H9 (cell line): Measurements from ENCODE around the gene ITPR2. TPM values are rescaled to one million over a fixed set of nuclear protein-coding genes. Genes with fewer than 3 reads are reported as not detected.

Experiments used
- DNase-seq: peaks from one replicate; pipeline ENCODE4 v3.0.0-alpha.2; 2017
- H2AFZ ChIP-seq: one replicate; pipeline ENCODE4 v1.6.1; 2013; ENCODE audit warnings: mild to moderate bottlenecking, low read length, control low read depth, moderate library complexity
- H2AK5ac ChIP-seq: 2 replicates; pipeline ENCODE4 v1.6.1; 2013; ENCODE audit warnings: low read length, control low read depth, mixed read lengths; ENCODE audit not compliant: insufficient read length
- H2BK120ac ChIP-seq: one replicate; pipeline ENCODE4 v1.6.1; 2013; ENCODE audit warnings: low read depth, mild to moderate bottlenecking, low read length, control low read depth, inconsistent platforms; ENCODE audit not compliant: poor library complexity, severe bottlenecking
- H2BK12ac ChIP-seq: 2 replicates; pipeline ENCODE4 v1.6.1; 2013; ENCODE audit warnings: low read length, control low read depth, mixed read lengths, low read depth; ENCODE audit not compliant: insufficient read length
- H2BK15ac ChIP-seq: 2 replicates; pipeline ENCODE4 v1.6.1; 2013; ENCODE audit warnings: low read depth, low read length, control low read depth
- H2BK20ac ChIP-seq: one replicate; pipeline ENCODE4 v1.6.1; 2013; ENCODE audit warnings: low read depth, mild to moderate bottlenecking, low read length, control low read depth, inconsistent platforms; ENCODE audit not compliant: poor library complexity, severe bottlenecking
- H2BK5ac ChIP-seq: 2 replicates; pipeline ENCODE4 v1.6.1; 2013; ENCODE audit warnings: low read length, control low read depth, mixed read lengths; ENCODE audit not compliant: insufficient read length
- H3K14ac ChIP-seq: 2 replicates; pipeline ENCODE4 v1.6.1; 2013; ENCODE audit warnings: low read length, control low read depth; ENCODE audit not compliant: insufficient read depth
- H3K18ac ChIP-seq: 2 replicates; pipeline ENCODE4 v1.6.1; 2013; ENCODE audit warnings: low read depth, mild to moderate bottlenecking, mixed read lengths, low read length, control low read depth; ENCODE audit not compliant: insufficient read length
- H3K23ac ChIP-seq: 2 replicates; pipeline ENCODE4 v1.6.1; 2013; ENCODE audit warnings: low read length, control low read depth, mixed read lengths, low read depth; ENCODE audit not compliant: insufficient read length
- H3K23me2 ChIP-seq: 2 replicates; pipeline ENCODE4 v1.6.1; 2013; ENCODE audit warnings: low read depth, mild to moderate bottlenecking, mixed read lengths, low read length, control low read depth; ENCODE audit not compliant: insufficient read length, poor library complexity, severe bottlenecking
- H3K27ac ChIP-seq: 2 replicates; pipeline ENCODE4 v1.5.1; 2013; ENCODE audit warnings: low read length, control low read depth, mixed read lengths, low read depth; ENCODE audit not compliant: insufficient read length
- H3K27me3 ChIP-seq: 2 replicates; pipeline ENCODE4 v1.6.1; 2013; ENCODE audit warnings: low read length, control low read depth, inconsistent platforms; ENCODE audit not compliant: insufficient read depth
- H3K4ac ChIP-seq: 2 replicates; pipeline ENCODE4 v1.6.1; 2013; ENCODE audit warnings: low read depth, mild to moderate bottlenecking, control low read depth, inconsistent platforms, low read length, moderate library complexity
- H3K4me1 ChIP-seq: 2 replicates; pipeline ENCODE4 v1.6.1; 2013; ENCODE audit warnings: low read length, control low read depth, inconsistent platforms; ENCODE audit not compliant: insufficient read depth
- H3K4me2 ChIP-seq: 2 replicates; pipeline ENCODE4 v1.6.1; 2013; ENCODE audit warnings: low read length, control low read depth, mixed read lengths; ENCODE audit not compliant: insufficient read length, insufficient read depth
- H3K56ac ChIP-seq: 2 replicates; pipeline ENCODE4 v1.6.1; 2013; ENCODE audit warnings: low read depth, mild to moderate bottlenecking, mixed read lengths, low read length, control low read depth; ENCODE audit not compliant: insufficient read length
- H3K79me1 ChIP-seq: 2 replicates; pipeline ENCODE4 v1.6.1; 2013; ENCODE audit warnings: low read depth, mild to moderate bottlenecking, moderate library complexity, low read length, control low read depth, inconsistent platforms; ENCODE audit not compliant: insufficient read depth, poor library complexity, severe bottlenecking
- H3K79me2 ChIP-seq: 2 replicates; pipeline ENCODE4 v1.6.1; 2013; ENCODE audit warnings: low read length, control low read depth, inconsistent platforms; ENCODE audit not compliant: insufficient read depth
- H3K9ac ChIP-seq: 2 replicates; pipeline ENCODE4 v1.6.1; 2013; ENCODE audit warnings: low read length, control low read depth, mixed read lengths; ENCODE audit not compliant: insufficient read length; ENCODE audit errors: extremely low read depth
- H3K9me3 ChIP-seq: one replicate; pipeline ENCODE4 v1.6.1; 2013; ENCODE audit warnings: low read depth, low read length, inconsistent platforms; ENCODE audit not compliant: control insufficient read depth
- H3T11ph ChIP-seq: one replicate; pipeline ENCODE4 v1.6.1; 2013; ENCODE audit warnings: mild to moderate bottlenecking, low read length, control low read depth, inconsistent platforms
- H4K20me1 ChIP-seq: one replicate; pipeline ENCODE4 v1.6.1; 2013; ENCODE audit not compliant: control insufficient read depth, insufficient read length, insufficient read depth
- H4K5ac ChIP-seq: 2 replicates; pipeline ENCODE4 v1.6.1; 2013; ENCODE audit warnings: low read depth, mild to moderate bottlenecking, mixed read lengths, low read length, control low read depth; ENCODE audit not compliant: insufficient read length
- H4K8ac ChIP-seq: replicated peaks from 2 replicates; pipeline ENCODE4 v1.6.1; 2013; ENCODE audit warnings: low read length, control low read depth, mixed read lengths, low read depth; ENCODE audit not compliant: insufficient read length
- H4K91ac ChIP-seq: 2 replicates; pipeline ENCODE4 v1.6.1; 2013; ENCODE audit warnings: low read depth, mild to moderate bottlenecking, moderate library complexity, mixed read lengths, low read length, control low read depth; ENCODE audit not compliant: insufficient read length
- H3K27ac Mint-ChIP-seq, 3 experiments: 2 replicates in 2 of 3; 3 replicates in 1 of 3; pipeline ENCODE4 v1.8.0; 2020 to 2021; ENCODE audit warnings: mixed read lengths in 3 of 3, mild to moderate bottlenecking in 1 of 3, moderate library complexity in 1 of 3
- H3K27me3 Mint-ChIP-seq: 2 replicates; pipeline ENCODE4 v1.8.0; 2021; ENCODE audit warnings: low read depth, mild to moderate bottlenecking, moderate library complexity, mixed read lengths
- H3K36me3 Mint-ChIP-seq, 3 experiments: 2 replicates in 2 of 3; 3 replicates in 1 of 3; pipeline ENCODE4 v1.8.0; 2020 to 2021; ENCODE audit warnings: low read depth in 3 of 3, mixed read lengths in 3 of 3; ENCODE audit not compliant: insufficient read depth in 1 of 3
- H3K4me1 Mint-ChIP-seq, 2 experiments: 2 replicates each; pipeline ENCODE4 v1.8.0; 2020; ENCODE audit warnings: mixed read lengths in 2 of 2
- H3K4me3 Mint-ChIP-seq, 2 experiments: 2 replicates in 1 of 2; 3 replicates in 1 of 2; pipeline ENCODE4 v1.8.0; 2020 to 2021; ENCODE audit warnings: mild to moderate bottlenecking in 2 of 2, mixed read lengths in 2 of 2, moderate library complexity in 1 of 2
- H3K9me3 Mint-ChIP-seq, 2 experiments: 2 replicates in 1 of 2; 3 replicates in 1 of 2; pipeline ENCODE4 v1.8.0; 2020; ENCODE audit warnings: mild to moderate bottlenecking in 2 of 2, mixed read lengths in 2 of 2, moderate library complexity in 1 of 2
- WGBS: extraction: QIAGEN DNeasy Blood & Tissue Kit; methylation state at CpG from one replicate; pipeline ENCODE4 v1.1.7; 2013; ENCODE audit warnings: missing lambda C conversion rate, low lambda C conversion rate, mixed read lengths; ENCODE audit not compliant: insufficient read length; ENCODE audit errors: extremely low coverage; 5-methylcytosine and 5-hydroxymethylcytosine counted together
- total RNA-seq: library from RNA; stranded (reverse); gene quantifications from 2 replicates; pipeline ENCODE4 v1.2.1, GENCODE V29; 2021
- TF ChIP-seq, protein P1 (sequence below): fragments of 200-600 bp; sonication (generic); conservative IDR thresholded peaks from 3 replicates; pipeline ENCODE4 v1.8.0; 2021; ENCODE audit warnings: antibody characterized with exemption, mild to moderate bottlenecking

The ITPR2 gene
- total RNA-seq, 1 experiment from 2014 or later = 14.8 TPM

DNA sequence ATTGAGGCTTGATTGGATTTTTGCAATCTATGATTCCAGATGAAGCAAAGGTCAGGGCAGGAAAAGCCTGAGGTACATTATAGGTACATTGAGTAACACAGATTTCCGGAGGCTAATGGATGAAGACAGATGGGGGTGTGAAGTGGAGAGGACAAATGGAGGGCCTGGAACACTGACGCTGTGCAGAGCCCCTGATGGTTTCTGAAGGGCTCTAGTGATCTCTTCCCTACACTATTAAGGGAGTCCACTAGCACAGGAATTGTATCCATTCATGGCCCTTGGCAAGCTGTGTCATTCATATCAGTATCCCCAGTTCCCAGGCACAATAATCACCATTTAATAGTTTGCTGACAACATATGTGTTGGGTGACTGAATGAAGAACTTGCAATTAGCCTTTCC is 284.8 kb downstream of the ITPR2 start:
- no peaks in the 10 kb centered on the region for H3K4me1 Mint-ChIP-seq
- Histone ChIP-seq H4K20me1 (no peaks in the 10 kb centered on the region), H3K9ac (no peak overlapping the region), H2AFZ (no peak overlapping the region), H2BK5ac (no peak overlapping the region), H3K14ac (no peak overlapping the region), H2BK12ac (no peak overlapping the region), H4K91ac (no peak overlapping the region), H3K23me2 (no peaks in the 10 kb centered on the region), H3T11ph (no peak overlapping the region), H4K8ac (no peak overlapping the region), H3K4me1 (no peaks in the 10 kb centered on the region), H2BK20ac (no peak overlapping the region), H4K5ac (no peak overlapping the region), H3K79me1 (no peaks in the 10 kb centered on the region), H3K18ac (no peak overlapping the region), H2BK120ac (no peak overlapping the region), H3K27me3 (no peaks in the 10 kb centered on the region), H3K4ac (no peak overlapping the region), H2AK5ac (no peak overlapping the region), H3K79me2 (no peaks in the 10 kb centered on the region), H3K27ac (no peak overlapping the region), H3K4me2 (no peak overlapping the region), H3K9me3 (no peaks in the 10 kb centered on the region), H3K56ac (no peak overlapping the region), H2BK15ac (no peak overlapping the region), H3K23ac (no peak overlapping the region)
- peaks cover 16 to 19% (median 17%) of the 10 kb centered on the region in 3 experiments for H3K36me3 Mint-ChIP-seq
- no peak for DNase-seq
- H3K4me3 Mint-ChIP-seq = no peak overlapping the region
- H3K27ac Mint-ChIP-seq = peak overlapping the region in 1 of 3 experiments; percentile 3; a peak in 1 of 7 replicates
- H3K9me3 Mint-ChIP-seq = peaks cover 9 to 11% of the 10 kb centered on the region in 2 experiments
- no peaks in the 10 kb centered on the region for H3K27me3 Mint-ChIP-seq
- WGBS = no CpG with 5 or more reads among the region's 2 CpGs
- TF ChIP-seq, protein P1, sequence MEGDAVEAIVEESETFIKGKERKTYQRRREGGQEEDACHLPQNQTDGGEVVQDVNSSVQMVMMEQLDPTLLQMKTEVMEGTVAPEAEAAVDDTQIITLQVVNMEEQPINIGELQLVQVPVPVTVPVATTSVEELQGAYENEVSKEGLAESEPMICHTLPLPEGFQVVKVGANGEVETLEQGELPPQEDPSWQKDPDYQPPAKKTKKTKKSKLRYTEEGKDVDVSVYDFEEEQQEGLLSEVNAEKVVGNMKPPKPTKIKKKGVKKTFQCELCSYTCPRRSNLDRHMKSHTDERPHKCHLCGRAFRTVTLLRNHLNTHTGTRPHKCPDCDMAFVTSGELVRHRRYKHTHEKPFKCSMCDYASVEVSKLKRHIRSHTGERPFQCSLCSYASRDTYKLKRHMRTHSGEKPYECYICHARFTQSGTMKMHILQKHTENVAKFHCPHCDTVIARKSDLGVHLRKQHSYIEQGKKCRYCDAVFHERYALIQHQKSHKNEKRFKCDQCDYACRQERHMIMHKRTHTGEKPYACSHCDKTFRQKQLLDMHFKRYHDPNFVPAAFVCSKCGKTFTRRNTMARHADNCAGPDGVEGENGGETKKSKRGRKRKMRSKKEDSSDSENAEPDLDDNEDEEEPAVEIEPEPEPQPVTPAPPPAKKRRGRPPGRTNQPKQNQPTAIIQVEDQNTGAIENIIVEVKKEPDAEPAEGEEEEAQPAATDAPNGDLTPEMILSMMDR = no peak
